IPS DF 4.7 (cell line): ENCODE results near the gene IFNLR1.
"Not testable (repeated sequence)": the region's sequence is repeated elsewhere in the genome, so short reads cannot be mapped to it uniquely, and the experiment has no call there.

Experiments used
- DNase-seq: peaks from one replicate; pipeline ENCODE4 v3.0.0-alpha.2; 2013; ENCODE audit warnings: low spot score; ENCODE audit errors: extremely low read depth

Gene IFNLR1

GRCh38 chr1:24186993-24187790 is at the start of gene IFNLR1:
Gene IFNLR1, minus strand, starts transcription at chr1:24187289. Its CDS starts 41 bp downstream, at chr1:24187248.
- DNase-seq, result no peak

DNA sequence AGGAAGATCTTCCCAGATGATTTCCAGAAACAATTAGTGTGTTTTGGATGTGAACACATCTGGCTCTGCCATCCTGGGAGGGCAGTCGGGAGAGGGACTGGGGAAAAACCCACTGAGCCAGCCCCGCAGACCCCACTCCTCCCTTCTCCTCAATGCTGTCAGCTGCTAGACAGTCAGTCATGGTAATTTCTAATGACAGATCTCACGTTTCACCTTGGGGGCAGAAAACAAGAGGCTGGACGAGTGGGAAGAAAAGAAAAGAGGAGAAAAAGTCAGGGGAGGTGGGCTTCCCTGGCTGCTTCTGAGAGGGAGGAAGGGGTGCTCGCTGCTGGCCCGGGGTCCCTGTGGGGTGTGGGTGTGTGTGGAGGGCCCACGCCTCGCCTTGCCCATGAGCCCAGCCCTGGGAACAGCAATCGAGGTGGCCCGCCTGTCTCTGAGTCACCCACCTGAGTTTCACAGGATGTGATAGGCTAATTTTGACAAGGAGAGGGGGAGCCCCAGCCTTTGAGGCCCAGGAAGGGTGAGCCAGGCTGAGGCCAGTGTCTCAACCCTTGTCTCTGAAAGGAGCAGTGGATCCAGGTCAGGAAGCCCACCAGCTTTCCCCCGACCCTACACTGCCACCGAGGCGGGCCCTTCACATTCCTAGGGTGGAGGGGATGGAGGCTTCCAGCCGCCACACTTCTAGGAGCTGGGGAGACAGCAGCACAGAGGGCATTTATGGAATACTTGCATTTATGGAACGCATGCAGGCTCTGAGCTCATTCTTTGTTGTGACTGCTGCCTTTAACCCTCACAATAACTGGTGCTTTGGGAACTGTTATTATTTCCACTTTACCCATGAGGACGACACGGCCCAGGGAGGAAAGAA is 49.1 kb upstream of the IFNLR1 start:
- no peak for DNase-seq

DNA sequence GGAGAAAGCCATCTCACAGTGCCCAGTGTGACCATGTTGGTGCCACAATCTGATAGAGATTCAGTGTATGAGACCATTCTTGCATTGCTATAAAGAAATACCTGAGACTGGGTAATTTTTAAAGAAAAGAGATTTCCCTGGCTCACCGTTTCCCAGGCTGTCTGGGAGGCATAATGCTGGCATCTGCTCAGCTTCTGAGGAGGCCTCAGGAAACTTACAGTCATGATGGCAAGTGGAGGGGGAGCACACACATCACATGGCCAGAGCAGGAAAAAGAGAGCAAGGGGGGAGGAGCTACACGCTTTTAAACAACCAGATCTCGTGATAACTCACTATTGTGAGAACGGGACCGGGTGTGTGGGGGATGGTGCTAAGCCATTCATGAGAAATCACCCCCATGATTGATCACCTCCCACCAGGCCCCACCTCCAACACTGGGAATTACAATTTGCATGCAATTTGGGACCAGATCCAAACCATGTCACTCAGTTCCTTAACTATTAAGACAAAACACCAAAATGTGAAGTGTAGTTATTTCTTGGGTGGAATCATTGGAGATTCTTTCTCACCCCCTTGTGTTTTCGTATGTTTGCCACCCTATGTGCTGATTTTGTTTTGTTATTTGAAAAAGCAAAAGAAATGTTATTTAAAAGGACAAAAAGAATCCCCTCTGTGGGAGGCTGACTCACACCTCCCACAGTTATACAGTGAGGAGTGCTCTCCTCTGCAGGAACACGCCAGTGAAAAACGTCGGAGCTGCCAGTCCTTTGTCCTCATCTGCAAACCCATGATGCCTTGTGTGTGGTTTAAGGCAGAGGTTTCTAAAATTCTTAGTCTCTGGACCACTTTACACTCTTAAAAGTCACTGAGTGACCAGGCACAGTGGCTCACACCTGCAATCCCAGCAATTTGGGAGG is 46.9 kb upstream of the IFNLR1 start:
- DNase-seq, result no peak

GRCh38 chr1:24231701-24232100 is 44.6 kb upstream of the IFNLR1 start:
- DNase-seq, result no peak

GRCh38 chr1:24228311-24228710 is 41.2 kb upstream of the IFNLR1 start:
- DNase-seq, result no peak

GRCh38 chr1:24226749-24227148 is 39.7 kb upstream of the IFNLR1 start:
- DNase-seq, result no peak

- no peak for DNase-seq
These were observed 37.7 kb upstream of the IFNLR1 start for GRCh38 chr1:24224761-24225160.

DNA sequence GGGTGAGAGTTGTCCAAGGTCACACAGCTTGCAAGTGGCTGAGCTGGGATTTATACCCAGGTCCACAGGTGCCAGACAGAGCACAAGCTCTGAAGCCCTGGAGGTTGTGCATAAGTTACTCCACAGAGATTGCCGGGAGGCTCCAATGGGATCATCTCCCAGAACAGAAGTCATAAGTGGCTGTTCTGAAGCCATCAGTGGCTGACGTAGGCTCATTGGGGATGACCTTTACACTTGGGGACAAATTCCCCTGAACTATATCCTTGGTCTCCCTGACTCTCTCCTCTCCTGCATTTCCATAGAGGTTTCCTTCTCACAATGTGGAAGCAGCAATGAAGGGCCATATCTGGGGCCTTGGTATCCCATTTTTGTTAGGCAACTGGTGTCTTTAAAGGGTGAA is 37.0 kb upstream of the IFNLR1 start:
- no peak for DNase-seq

GRCh38 chr1:24222793-24223192 is 35.7 kb upstream of the IFNLR1 start:
- DNase-seq, result no peak

GRCh38 chr1:24222008-24222605 is 35.0 kb upstream of the IFNLR1 start:
- DNase-seq, result no peak

DNA sequence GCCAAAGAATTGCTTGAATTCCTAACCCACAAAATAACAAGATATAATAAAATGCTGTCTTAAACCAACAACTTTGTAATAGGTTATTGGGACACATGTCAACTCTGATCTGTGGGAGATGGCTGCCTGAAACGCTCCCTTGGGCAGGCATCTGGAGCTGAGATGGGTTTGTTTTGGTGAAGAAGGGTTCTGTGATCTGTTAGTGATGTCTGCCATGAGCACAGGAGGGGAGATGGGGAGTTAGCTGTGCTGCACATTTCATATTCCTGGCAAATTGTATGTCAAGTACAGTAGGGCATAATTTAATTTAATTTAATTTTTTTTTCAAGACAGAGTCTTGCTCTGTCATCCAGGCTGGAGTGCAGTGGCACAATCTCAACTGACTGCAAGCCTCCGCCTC is 34.2 kb upstream of the IFNLR1 start:
- DNase-seq, result no peak

GRCh38 chr1:24216276-24217074 is 29.4 kb upstream of the IFNLR1 start:
- no peak for DNase-seq

GRCh38 chr1:24215226-24215814 is 28.2 kb upstream of the IFNLR1 start:
- DNase-seq, result no peak

- DNase-seq, result no peak
These were observed 25.3 kb upstream of the IFNLR1 start for GRCh38 chr1:24212376-24212775.

DNA sequence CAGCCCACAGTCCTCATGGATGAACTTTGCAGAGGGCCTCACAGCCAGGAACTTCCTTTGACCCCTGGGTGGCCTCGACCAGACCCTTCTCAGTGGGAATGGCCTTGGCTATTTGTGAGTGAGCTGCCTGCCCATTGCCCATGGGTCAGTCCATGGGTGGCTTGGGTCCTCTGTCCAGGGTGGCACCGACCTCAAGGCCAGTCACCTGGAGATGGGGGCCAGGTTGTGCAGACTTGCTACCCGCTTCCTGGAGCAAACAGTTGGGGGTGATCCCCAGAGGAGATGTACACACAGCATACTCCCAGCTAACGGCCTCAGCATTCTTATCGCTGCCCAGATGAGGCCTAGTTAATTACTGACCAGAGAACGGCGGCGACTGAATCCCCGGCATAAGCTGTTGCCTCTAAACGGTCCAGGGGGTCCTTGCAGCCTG is 23.1 kb upstream of the IFNLR1 start:
- DNase-seq, result no peak

- DNase-seq, result no peak
These were observed 22.0 kb upstream of the IFNLR1 start for GRCh38 chr1:24209097-24209496.

DNA sequence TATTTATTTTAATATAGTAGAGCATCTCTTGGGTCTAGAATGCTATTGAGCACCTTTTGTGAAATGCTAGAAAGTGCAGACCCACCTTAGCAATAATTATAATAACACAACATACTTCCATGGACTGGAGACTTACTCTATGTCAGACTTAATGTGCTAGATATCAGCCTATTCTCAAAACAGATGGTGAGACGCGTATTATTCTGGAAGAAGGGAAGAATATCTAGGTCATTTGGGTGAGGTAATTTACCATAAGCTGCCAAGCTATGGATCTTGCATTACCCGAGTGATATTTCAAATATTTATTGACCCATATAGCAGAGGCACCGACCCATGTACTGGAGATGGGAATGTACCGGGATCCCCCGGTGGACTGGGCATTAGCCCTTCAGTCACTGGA is 20.6 kb upstream of the IFNLR1 start:
- no peak for DNase-seq

DNA sequence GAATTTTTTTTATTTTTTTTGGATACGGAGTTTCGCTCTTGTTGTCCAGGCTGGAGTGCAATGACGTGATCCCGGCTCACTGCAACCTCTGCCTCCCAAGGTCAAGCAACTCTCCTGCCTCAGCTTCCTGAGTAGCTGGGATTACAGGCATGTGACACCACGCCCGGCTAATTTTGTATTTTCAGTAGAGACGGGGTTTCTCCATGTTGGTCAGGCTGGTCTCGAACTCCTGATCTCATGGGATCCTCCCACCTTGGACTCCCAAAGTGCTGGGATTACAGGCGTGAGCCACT is 20.3 kb upstream of the IFNLR1 start:
- DNase-seq, result not testable (repeated sequence)

- no peak for DNase-seq
These were observed 19.7 kb upstream of the IFNLR1 start for GRCh38 chr1:24206516-24207394.
